Liver (tissue), 9 donors: ENCODE results near the gene GMPR. TPM values are rescaled to one million over a fixed set of nuclear protein-coding genes. Genes with fewer than 3 reads are reported as not detected.

Source experiments
- DNase-seq: peaks from one replicate; pipeline ENCODE4 v3.0.0-alpha.2; 2017; ENCODE audit warnings: low spot score
- H3K27ac ChIP-seq, 2 donors: one replicate each; pipeline ENCODE4 v1.7.0; 2013; ENCODE audit warnings: inconsistent platforms in 2 of 2, low read length in 2 of 2, control low read depth in 1 of 2, low read depth in 1 of 2, mild to moderate bottlenecking in 1 of 2
- H3K27me3 ChIP-seq, 4 donors: one replicate each; pipeline versions ENCODE4 v1.6.1 to v1.7.0; 2013; ENCODE audit warnings: low read length in 3 of 4, inconsistent platforms in 1 of 4, mild to moderate bottlenecking in 1 of 4, moderate library complexity in 1 of 4; ENCODE audit not compliant: control insufficient read depth in 4 of 4, insufficient read depth in 4 of 4
- H3K36me3 ChIP-seq, 4 donors: one replicate each; pipeline versions ENCODE4 v1.6.1 to v1.7.0; 2013; ENCODE audit warnings: low read length in 3 of 4, mild to moderate bottlenecking in 3 of 4, low read depth in 1 of 4, moderate library complexity in 1 of 4; ENCODE audit not compliant: control insufficient read depth in 4 of 4, insufficient read depth in 3 of 4
- H3K4me1 ChIP-seq, 4 donors: one replicate each; pipeline versions ENCODE4 v1.6.1 to v1.7.0; 2013; ENCODE audit warnings: low read length in 3 of 4, mild to moderate bottlenecking in 3 of 4, moderate library complexity in 1 of 4; ENCODE audit not compliant: control insufficient read depth in 4 of 4, insufficient read depth in 4 of 4
- H3K4me3 ChIP-seq, 3 donors: one replicate each; pipeline versions ENCODE4 v1.6.1 to v1.7.0; 2013; ENCODE audit warnings: low read length in 3 of 3, control low read depth in 1 of 3, low read depth in 1 of 3, mild to moderate bottlenecking in 1 of 3
- H3K9ac ChIP-seq, 2 donors: one replicate each; pipeline ENCODE4 v1.7.0; 2013; ENCODE audit warnings: low read length in 2 of 2, mild to moderate bottlenecking in 2 of 2, moderate library complexity in 2 of 2, control low read depth in 1 of 2, low read depth in 1 of 2
- H3K9me3 ChIP-seq, 4 donors: one replicate each; pipeline versions ENCODE4 v1.6.1 to v1.7.0; 2013; ENCODE audit warnings: low read length in 3 of 4; ENCODE audit not compliant: control insufficient read depth in 4 of 4
- ATF3 ChIP-seq: IDR thresholded peaks from 2 replicates; pipeline ENCODE4 v1.6.1; 2016; ENCODE audit warnings: antibody characterized with exemption
- EGR1 ChIP-seq, 2 donors: IDR thresholded peaks; 2 replicates each; pipeline ENCODE4 v1.6.1; 2016 to 2018; ENCODE audit warnings: antibody characterized with exemption in 2 of 2, low read depth in 2 of 2
- FOXA1 ChIP-seq: IDR thresholded peaks from 2 replicates; pipeline ENCODE4 v1.6.1; 2016; ENCODE audit warnings: antibody characterized with exemption
- FOXA2 ChIP-seq: IDR thresholded peaks from 2 replicates; pipeline ENCODE4 v1.6.1; 2016; ENCODE audit warnings: antibody characterized with exemption
- GABPA ChIP-seq, 2 donors: IDR thresholded peaks in 1 of 2; conservative IDR thresholded peaks in 1 of 2; 2 replicates each; pipeline ENCODE4 v1.6.1; 2016; ENCODE audit warnings: antibody characterized with exemption in 2 of 2, mild to moderate bottlenecking in 1 of 2, moderate library complexity in 1 of 2
- HNF4A ChIP-seq, 2 donors: conservative IDR thresholded peaks; 2 replicates each; pipeline ENCODE4 v1.6.1; 2016; ENCODE audit warnings: antibody characterized with exemption in 2 of 2, mild to moderate bottlenecking in 2 of 2
- HNF4G ChIP-seq: IDR thresholded peaks from 2 replicates; pipeline ENCODE4 v1.6.1; 2016; ENCODE audit warnings: antibody characterized with exemption
- JUND ChIP-seq, 2 donors: IDR thresholded peaks; 2 replicates each; pipeline ENCODE4 v1.6.1; 2016; ENCODE audit warnings: antibody characterized with exemption in 2 of 2
- MAX ChIP-seq: IDR thresholded peaks from 2 replicates; pipeline ENCODE4 v1.6.1; 2016; ENCODE audit warnings: antibody characterized with exemption
- NR2F2 ChIP-seq: IDR thresholded peaks from 2 replicates; pipeline ENCODE4 v1.6.1; 2016; ENCODE audit warnings: antibody characterized with exemption
- RAD21 ChIP-seq, 2 donors: IDR thresholded peaks; 2 replicates each; pipeline ENCODE4 v1.6.1; 2016; ENCODE audit warnings: antibody characterized with exemption in 2 of 2, mild to moderate bottlenecking in 2 of 2
- REST ChIP-seq: IDR thresholded peaks from 2 replicates; pipeline ENCODE4 v1.6.1; 2016; ENCODE audit warnings: antibody characterized with exemption, mild to moderate bottlenecking
- RXRA ChIP-seq, 2 donors: IDR thresholded peaks; 2 replicates each; pipeline ENCODE4 v1.6.1; 2017 to 2018; ENCODE audit warnings: antibody characterized with exemption in 2 of 2, mild to moderate bottlenecking in 1 of 2
- SP1 ChIP-seq: IDR thresholded peaks from 2 replicates; pipeline ENCODE4 v1.6.1; 2018; ENCODE audit warnings: antibody characterized with exemption, mild to moderate bottlenecking
- TAF1 ChIP-seq: conservative IDR thresholded peaks from 2 replicates; pipeline ENCODE4 v1.6.1; 2016; ENCODE audit warnings: antibody characterized with exemption, mild to moderate bottlenecking
- YY1 ChIP-seq: IDR thresholded peaks from 2 replicates; pipeline ENCODE4 v1.6.1; 2016; ENCODE audit warnings: antibody characterized with exemption, mild to moderate bottlenecking
- ZBTB33 ChIP-seq: IDR thresholded peaks from 2 replicates; pipeline ENCODE4 v1.6.1; 2016; ENCODE audit warnings: antibody characterized with exemption
- WGBS: extraction: QIAGEN DNeasy Blood & Tissue Kit; methylation state at CpG from one replicate; pipeline ENCODE4 v1.1.7; 2013; 5-methylcytosine and 5-hydroxymethylcytosine counted together
- polyA plus RNA-seq, 2 donors: library from polyadenylated mRNA; stranded (reverse) in 1 of 2; unstranded in 1 of 2; fragments of 200-250 nt in 1 of 2; fragments of >200 nt in 1 of 2; fragmentation: Nextera tagmentation in 1 of 2; extraction: Ambion mirVana in 1 of 2; gene quantifications; one replicate each; pipeline versions ENCODE4 v1.2.1 to v1.2.3, GENCODE V29; 2013 to 2015
- total RNA-seq, 2 donors: library from RNA; depleted of rRNA; stranded (reverse); fragments of >200 nt; gene quantifications; one replicate each; pipeline ENCODE4 v1.2.3, GENCODE V29; 2014
- TF ChIP-seq, protein P1 (sequence below): fragments of 150-350 bp; IDR thresholded peaks from 2 replicates; pipeline ENCODE4 v1.5.1; 2017; ENCODE audit warnings: improper control_type of control experiment, low read depth, low read length; ENCODE audit not compliant: missing input control
- donor health status: healthy.
- donor health status: healthy.
- donor health status: healthy.
- donor health status: healthy.
- donor health status: healthy.

Gene GMPR
- 10 to 100 TPM in 1 of 2 donors, 1 to 10 TPM in 1; 2.8 to 50.2 TPM for total RNA-seq
- polyA plus RNA-seq: 1 to 10 TPM; 2.1 to 5.6 TPM

DNA sequence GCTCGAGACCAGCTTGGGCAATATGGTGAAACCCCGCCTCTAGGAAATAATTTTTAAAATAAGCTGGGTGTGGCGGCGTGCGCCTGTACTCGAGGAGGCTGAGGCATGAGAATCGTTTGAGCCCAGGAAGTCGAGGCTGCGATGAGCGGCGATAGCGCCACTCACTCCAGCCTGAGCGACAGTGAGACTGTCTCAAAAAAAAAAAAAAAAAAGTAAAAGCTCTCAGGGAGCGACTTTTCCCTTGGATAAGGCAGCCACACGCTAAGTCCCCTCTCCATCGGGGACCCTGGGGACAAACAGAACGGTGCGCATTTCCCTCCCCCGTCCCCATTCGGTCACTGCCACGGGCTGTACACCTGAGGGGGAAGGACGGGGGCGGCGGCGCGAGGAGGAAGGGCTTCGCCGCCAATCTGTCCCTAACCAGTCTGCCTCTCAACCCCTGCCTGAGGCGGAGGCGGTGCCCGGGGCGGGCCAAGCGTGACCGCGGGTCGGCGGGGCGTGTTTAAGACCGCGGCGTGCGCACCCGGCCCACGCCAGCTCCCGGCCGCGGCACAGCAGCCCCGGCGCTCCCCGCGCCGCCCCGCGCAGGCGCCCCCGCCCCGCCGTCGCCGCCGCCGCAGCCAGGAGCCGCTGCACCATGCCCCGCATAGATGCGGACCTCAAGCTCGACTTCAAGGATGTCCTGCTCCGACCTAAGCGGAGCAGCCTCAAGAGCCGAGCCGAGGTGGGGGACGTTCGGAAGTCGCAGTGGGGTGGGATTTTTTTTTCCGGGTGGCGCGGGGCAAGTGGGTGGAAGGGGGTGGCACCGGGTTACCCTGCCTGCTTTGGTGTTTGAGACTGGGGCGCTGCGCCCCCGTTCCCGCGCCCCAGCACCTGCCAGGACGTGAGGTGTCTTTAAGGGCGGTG is at the start of gene GMPR:
GMPR (plus strand) TSS at position 531 of the 906 bp plus-strand sequence; CDS start at position 638, 107 bp downstream.
- Histone ChIP-seq H3K36me3 (no peaks in the 10 kb centered on the region), H3K27me3 (no peaks in the 10 kb centered on the region), H3K9ac (peak within 1 kb of the TSS; percentile 48 to 88), H3K4me1 (peaks cover 0 to 18% (median 3%) of the 10 kb centered on the region in 4 donors), H3K4me3 (peak within 1 kb of the TSS; percentile 75 to 89 (median 83)), H3K9me3 (no peaks in the 10 kb centered on the region), H3K27ac (peak within 1 kb of the TSS; percentile 61 to 75)
- WGBS: 4% methylated on average over 84 of the region's 84 CpGs
- TF ChIP-seq SP1 (no peak), TAF1 (no peak), FOXA1 (no peak), HNF4A (conservative IDR thresholded peaks at IDR 0.05) (no peak), REST (no peak), JUND (IDR thresholded peaks at IDR 0.05) (no peak), ATF3 (no peak), YY1 (no peak), ZBTB33 (no peak), NR2F2 (no peak), GABPA (IDR thresholded peaks at IDR 0.05 in 1 of 2, conservative IDR thresholded peaks at IDR 0.05 in 1 of 2) (no peak), EGR1 (IDR thresholded peaks at IDR 0.05; ENCODE audit: low read depth in 2 of 2) (no peak), MAX (no peak), HNF4G (no peak), FOXA2 (no peak), RAD21 (IDR thresholded peaks at IDR 0.05) (no peak), RXRA (IDR thresholded peaks at IDR 0.05) (no peak)
- TF ChIP-seq, protein P1, sequence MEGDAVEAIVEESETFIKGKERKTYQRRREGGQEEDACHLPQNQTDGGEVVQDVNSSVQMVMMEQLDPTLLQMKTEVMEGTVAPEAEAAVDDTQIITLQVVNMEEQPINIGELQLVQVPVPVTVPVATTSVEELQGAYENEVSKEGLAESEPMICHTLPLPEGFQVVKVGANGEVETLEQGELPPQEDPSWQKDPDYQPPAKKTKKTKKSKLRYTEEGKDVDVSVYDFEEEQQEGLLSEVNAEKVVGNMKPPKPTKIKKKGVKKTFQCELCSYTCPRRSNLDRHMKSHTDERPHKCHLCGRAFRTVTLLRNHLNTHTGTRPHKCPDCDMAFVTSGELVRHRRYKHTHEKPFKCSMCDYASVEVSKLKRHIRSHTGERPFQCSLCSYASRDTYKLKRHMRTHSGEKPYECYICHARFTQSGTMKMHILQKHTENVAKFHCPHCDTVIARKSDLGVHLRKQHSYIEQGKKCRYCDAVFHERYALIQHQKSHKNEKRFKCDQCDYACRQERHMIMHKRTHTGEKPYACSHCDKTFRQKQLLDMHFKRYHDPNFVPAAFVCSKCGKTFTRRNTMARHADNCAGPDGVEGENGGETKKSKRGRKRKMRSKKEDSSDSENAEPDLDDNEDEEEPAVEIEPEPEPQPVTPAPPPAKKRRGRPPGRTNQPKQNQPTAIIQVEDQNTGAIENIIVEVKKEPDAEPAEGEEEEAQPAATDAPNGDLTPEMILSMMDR: no peak
- peak; percentile 87 for DNase-seq
